SK-N-SH (cell line): ENCODE measurements around the gene MAEA. TPM values are rescaled to one million over a fixed set of nuclear protein-coding genes. Genes with fewer than 3 reads are reported as not detected.

ENCODE experiments used
- CTCF ChIA-PET: fragments of 300-600, 350-600 bp; formaldehyde crosslinking; extraction: SDS; loops from one replicate; lab custom pipeline; 2021; lab: Yijun Ruan, JAX
- POLR2A ChIA-PET: fragments of 350-600 bp; sonication (Branson Sonifier 250); formaldehyde crosslinking; extraction: SDS; loops from one replicate; lab custom pipeline; 2020; ENCODE audit warnings: antibody characterized with exemption, inconsistent platforms; lab: Yijun Ruan, JAX
- DNase-seq: peaks from one replicate; pipeline ENCODE4 v3.0.0; 2012
- H2AFZ ChIP-seq: fragments of 200-600 bp; sonication (generic); 2 replicates; pipeline ENCODE4 v1.8.1; 2016; ENCODE audit warnings: antibody characterized with exemption, mild to moderate bottlenecking, low read depth
- H3F3A ChIP-seq: fragments of 200-600 bp; sonication (generic); replicated peaks from 2 replicates; pipeline ENCODE3; 2016; ENCODE audit warnings: antibody characterized with exemption, mild to moderate bottlenecking; ENCODE audit not compliant: insufficient read depth
- H3K27ac ChIP-seq, 2 experiments: fragments of 200-500 bp in 1 of 2; fragments of 200-600 bp in 1 of 2; sonication (Bioruptor generic) in 1 of 2; sonication (generic), shearing (Covaris generic) in 1 of 2; 2 replicates each; pipeline versions ENCODE4 v1.5.1 to v1.6.1; 2014 to 2016; ENCODE audit warnings: low read depth in 2 of 2, inconsistent platforms in 1 of 2, low read length in 1 of 2, mild to moderate bottlenecking in 1 of 2, mixed read lengths in 1 of 2
- H3K27me3 ChIP-seq: fragments of 200-600 bp; sonication (generic), shearing (Covaris generic); 2 replicates; pipeline ENCODE4 v1.6.1; 2016; ENCODE audit warnings: mixed run types; ENCODE audit not compliant: insufficient read depth
- H3K36me3 ChIP-seq, 2 experiments: fragments of 200-500 bp in 1 of 2; fragments of 200-600 bp in 1 of 2; sonication (Bioruptor generic) in 1 of 2; sonication (generic) in 1 of 2; replicated peaks in 1 of 2; 2 replicates each; pipeline versions ENCODE3 to v1.5.1; 2014 to 2016; ENCODE audit warnings: low read length in 1 of 2, mild to moderate bottlenecking in 1 of 2; ENCODE audit not compliant: insufficient read depth in 2 of 2, control insufficient read depth in 1 of 2
- H3K4me1 ChIP-seq, 2 experiments: fragments of 200-500 bp in 1 of 2; fragments of 200-600 bp in 1 of 2; sonication (Bioruptor generic) in 1 of 2; sonication (generic), shearing (Covaris generic) in 1 of 2; 2 replicates each; pipeline versions ENCODE4 v1.5.1 to v1.6.1; 2014 to 2016; ENCODE audit warnings: low read depth in 1 of 2, low read length in 1 of 2, mixed run types in 1 of 2; ENCODE audit not compliant: insufficient read depth in 2 of 2, control insufficient read depth in 1 of 2
- H3K4me2 ChIP-seq: fragments of 200-600 bp; sonication (generic), shearing (Covaris generic); 2 replicates; pipeline ENCODE4 v1.6.1; 2017; ENCODE audit warnings: mixed run types
- H3K4me3 ChIP-seq, 2 experiments: fragments of 200-500 bp in 1 of 2; fragments of 200-600 bp in 1 of 2; sonication (Bioruptor generic) in 1 of 2; sonication (generic), shearing (Covaris generic) in 1 of 2; 2 replicates each; pipeline versions ENCODE4 v1.5.1 to v1.8.1; 2014 to 2016; ENCODE audit warnings: low read depth in 2 of 2, inconsistent platforms in 1 of 2, low read length in 1 of 2, mild to moderate bottlenecking in 1 of 2, mixed read lengths in 1 of 2, moderate library complexity in 1 of 2
- H3K79me2 ChIP-seq: fragments of 200-600 bp; sonication (generic); 2 replicates; pipeline ENCODE4 v1.8.1; 2017; ENCODE audit warnings: mild to moderate bottlenecking; ENCODE audit not compliant: insufficient read depth
- H3K9ac ChIP-seq: fragments of 200-600 bp; sonication (generic); 2 replicates; pipeline ENCODE4 v1.6.1; 2017; ENCODE audit warnings: mixed run types
- H3K9me2 ChIP-seq: fragments of 200-600 bp; sonication (generic); 2 replicates; pipeline ENCODE4 v1.6.1; 2017; ENCODE audit warnings: mixed run types
- H3K9me3 ChIP-seq: fragments of 200-600 bp; sonication (generic); 2 replicates; pipeline ENCODE4 v1.6.1; 2017; ENCODE audit warnings: mixed run types, mild to moderate bottlenecking, moderate library complexity
- H4K20me1 ChIP-seq: fragments of 200-600 bp; sonication (generic); 2 replicates; pipeline ENCODE4 v1.6.1; 2017; ENCODE audit warnings: mild to moderate bottlenecking, mixed run types; ENCODE audit not compliant: insufficient read depth
- CHD2 ChIP-seq: fragments of 150-350 bp; IDR thresholded peaks from 2 replicates; pipeline ENCODE4 v1.6.1; 2018; ENCODE audit warnings: low read length; ENCODE audit not compliant: partially characterized antibody
- EP300 ChIP-seq, 2 experiments: IDR thresholded peaks; 2 replicates each; pipeline versions ENCODE4 v1.4.0 to v1.6.1; 2012; ENCODE audit warnings: borderline replicate concordance in 1 of 2, low read depth in 1 of 2, low read length in 1 of 2
- EZH2phosphoT487 ChIP-seq: fragments of 200-600 bp; sonication (generic); IDR thresholded peaks from 2 replicates; pipeline ENCODE4 v1.6.1; 2017; ENCODE audit warnings: low read depth, mixed run types, mild to moderate bottlenecking, antibody characterized with exemption, moderate library complexity, borderline replicate concordance
- FOXM1 ChIP-seq: IDR thresholded peaks from 2 replicates; pipeline ENCODE4 v1.4.0; 2012; ENCODE audit warnings: low read depth, mild to moderate bottlenecking
- JUND ChIP-seq: IDR thresholded peaks from 2 replicates; pipeline ENCODE4 v1.4.0; 2012
- PBX3 ChIP-seq: IDR thresholded peaks from 2 replicates; pipeline ENCODE4; 2012
- RAD21 ChIP-seq: IDR thresholded peaks from 2 replicates; pipeline ENCODE4 v1.6.1; 2012; ENCODE audit warnings: mild to moderate bottlenecking, low read length
- RCOR1 ChIP-seq: fragments of 150-350 bp; IDR thresholded peaks from 2 replicates; pipeline ENCODE4 v1.6.1; 2017; ENCODE audit warnings: antibody characterized with exemption, low read length
- RFX5 ChIP-seq: IDR thresholded peaks from 2 replicates; pipeline ENCODE4 v1.6.1; 2012; ENCODE audit warnings: mild to moderate bottlenecking, improper control_type of control experiment, low read length
- SMC3 ChIP-seq: IDR thresholded peaks from 2 replicates; pipeline ENCODE4 v1.6.1; 2012; ENCODE audit warnings: low read depth, low read length, improper control_type of control experiment
- TAF1 ChIP-seq: IDR thresholded peaks from 2 replicates; pipeline ENCODE4 v1.6.1; 2012; ENCODE audit warnings: low read depth, mild to moderate bottlenecking, low read length, moderate library complexity, borderline replicate concordance
- TCF12 ChIP-seq: IDR thresholded peaks from 2 replicates; pipeline ENCODE4 v1.4.0; 2012
- ZBTB33 ChIP-seq: IDR thresholded peaks from 2 replicates; pipeline ENCODE4 v1.4.0; 2012; ENCODE audit warnings: low read depth, borderline replicate concordance
- WGBS: methylation state at CpG from one replicate; pipeline ENCODE4 v1.1.6; 2017; ENCODE audit warnings: low lambda C conversion rate; 5-methylcytosine and 5-hydroxymethylcytosine counted together
- polyA plus RNA-seq, 3 experiments: library from polyadenylated mRNA; depleted of rRNA; stranded (reverse); fragments of >200 nt; gene quantifications; 2 replicates each; pipeline ENCODE4 v1.2.3, GENCODE V29; 2012

The MAEA gene
- polyA plus RNA-seq, 1 of the 3 experiments (the other 2 are of a cell fraction), result 128 TPM

- no peaks in the 10 kb centered on the region for H3F3A ChIP-seq
- ChIA-PET POLR2A (no interaction called here), CTCF (interaction anchor here (1.5 kb wide), 1 partner anchor 15 kb away, joined by 6 read pairs; no protein-coding TSS in a partner anchor)
- TF ChIP-seq EP300 (IDR thresholded peaks at IDR 0.05; ENCODE audit: borderline replicate concordance in 1 of 2, low read depth in 1 of 2, low read length in 1 of 2) (no peak), RCOR1 (no peak), PBX3 (no peak)
- H2AFZ ChIP-seq, result no peak overlapping the region
- H3K4me2 ChIP-seq, result no peak overlapping the region
- DNase-seq, result no peak
- no peaks in the 10 kb centered on the region for H3K9me2 ChIP-seq
- no peaks in the 10 kb centered on the region for H4K20me1 ChIP-seq
- no peak overlapping the region for H3K9ac ChIP-seq
- H3K4me1 ChIP-seq, result peaks cover 0 to 10% of the 10 kb centered on the region in 2 experiments; a peak in 1 of 4 replicates
- H3K36me3 ChIP-seq, result peaks cover 0 to 20% of the 10 kb centered on the region in 2 experiments
- no peak overlapping the region for H3K4me3 ChIP-seq
- peaks cover 3% of the 10 kb centered on the region; the same call in 1 of the 2 replicates for H3K9me3 ChIP-seq
- H3K79me2 ChIP-seq, result peaks cover 11% of the 10 kb centered on the region; the same call in 1 of the 2 replicates
- H3K27me3 ChIP-seq, result no peaks in the 10 kb centered on the region
- WGBS, result 97% methylated on average over 6 of the region's 6 CpGs
- no peak overlapping the region for H3K27ac ChIP-seq
These were observed 36.7 kb upstream of the MAEA start for GRCh38 chr4:1252928-1253492.

GRCh38 chr4:1253831-1254230 lies 35.9 kb upstream of the MAEA start:
- WGBS, result 95% methylated on average over 5 of the region's 5 CpGs
- no peaks in the 10 kb centered on the region for H3K27me3 ChIP-seq
- H3K9me3 ChIP-seq, result peaks cover 3% of the 10 kb centered on the region; the same call in 1 of the 2 replicates
- H3K4me2 ChIP-seq, result no peak overlapping the region
- DNase-seq, result no peak
- H3F3A ChIP-seq, result no peaks in the 10 kb centered on the region
- H3K9ac ChIP-seq, result no peak overlapping the region
- ChIA-PET POLR2A (no interaction called here), CTCF (interaction anchor here (2.0 kb wide), 1 partner anchor 14 kb away, joined by 5 read pairs; no protein-coding TSS in a partner anchor)
- no peak overlapping the region for H2AFZ ChIP-seq
- H3K27ac ChIP-seq, result no peak overlapping the region
- H3K79me2 ChIP-seq, result peaks cover 11% of the 10 kb centered on the region; the same call in 1 of the 2 replicates
- TF ChIP-seq ZBTB33 (no peak), RFX5 (no peak)
- peaks cover 0 to 10% of the 10 kb centered on the region in 2 experiments; a peak in 1 of 4 replicates for H3K4me1 ChIP-seq
- no peak overlapping the region for H3K4me3 ChIP-seq
- H3K9me2 ChIP-seq, result no peaks in the 10 kb centered on the region
- peaks cover 0 to 20% of the 10 kb centered on the region in 2 experiments for H3K36me3 ChIP-seq
- H4K20me1 ChIP-seq, result no peaks in the 10 kb centered on the region

- Histone ChIP-seq H3K4me3 (no peak overlapping the region), H3K27me3 (no peaks in the 10 kb centered on the region), H3K4me1 (peaks cover 0 to 4% of the 10 kb centered on the region in 2 experiments; a peak in 1 of 4 replicates), H2AFZ (no peak overlapping the region), H3K9me3 (peaks cover 3% of the 10 kb centered on the region; the same call in 1 of the 2 replicates), H3K36me3 (peaks cover 0 to 20% of the 10 kb centered on the region in 2 experiments), H4K20me1 (no peaks in the 10 kb centered on the region), H3K27ac (no peak overlapping the region), H3K79me2 (peaks cover 6% of the 10 kb centered on the region; the same call in 1 of the 2 replicates), H3F3A (no peaks in the 10 kb centered on the region), H3K9me2 (no peaks in the 10 kb centered on the region), H3K4me2 (no peak overlapping the region), H3K9ac (no peak overlapping the region)
- 90% methylated on average over 4 of the region's 4 CpGs for WGBS
- ChIA-PET CTCF (interaction anchor here (0.9 to 2.0 kb wide), 2 partner anchors 13 to 89 kb away, joined by 3 to 5 read pairs; no protein-coding TSS in a partner anchor), POLR2A (no interaction called here)
- no peak for DNase-seq
- no peak for TF ChIP-seq CHD2
- no peak for TF ChIP-seq ZBTB33
- TF ChIP-seq SMC3, result no peak
- TF ChIP-seq RAD21, result no peak
- TF ChIP-seq EP300 (IDR thresholded peaks at IDR 0.05; ENCODE audit: borderline replicate concordance in 1 of 2, low read depth in 1 of 2, low read length in 1 of 2), result no peak
- no peak for TF ChIP-seq JUND
- TF ChIP-seq TCF12, result no peak
- no peak for TF ChIP-seq PBX3
- no peak for TF ChIP-seq FOXM1
- TF ChIP-seq TAF1, result no peak
- TF ChIP-seq EZH2phosphoT487, result no peak
These were observed 34.5 kb upstream of the MAEA start for GRCh38 chr4:1255151-1255550.
